CD4-positive, alpha-beta T cell (primary cell): ENCODE results near the gene TP63. TPM values are rescaled to one million over a fixed set of nuclear protein-coding genes. Genes with fewer than 3 reads are reported as not detected.

Experiments used
- ATAC-seq: fragments of 200-7000 bp; cut with Tn5 transposase; one replicate; pipeline ENCODE4 v1.10.0; 2022; ENCODE audit warnings: mild to moderate bottlenecking; ENCODE audit not compliant: poor library complexity
- CTCF ChIA-PET: fragments of 350-600 bp; sonication (Branson Sonifier 250); formaldehyde crosslinking; loops from one replicate; lab custom pipeline; 2021; ENCODE audit warnings: antibody characterized with exemption, inconsistent platforms; lab: Charles Lee
- POLR2A ChIA-PET: fragments of 350-600 bp; sonication (Branson Sonifier 250); formaldehyde crosslinking; loops from one replicate; lab custom pipeline; 2021; ENCODE audit warnings: antibody characterized with exemption, inconsistent platforms; lab: Charles Lee
- DNase-seq, 14 experiments: peaks; one replicate each; pipeline ENCODE4 v3.0.0-alpha.2; 2013 to 2020; ENCODE audit warnings: mixed read lengths in 2 of 14
- H3K27ac ChIP-seq, 2 donors: one replicate each; pipeline versions ENCODE4 v1.5.1 to v1.7.0; 2013; ENCODE audit warnings: low read length in 2 of 2, low read depth in 1 of 2, mild to moderate bottlenecking in 1 of 2
- H3K27me3 ChIP-seq, 2 experiments: 1 replicate in 1 of 2; 2 replicates in 1 of 2; pipeline versions ENCODE4 v1.6.1 to v1.7.0; 2013; ENCODE audit warnings: low read length in 2 of 2, control low read depth in 1 of 2, mild to moderate bottlenecking in 1 of 2, moderate library complexity in 1 of 2; ENCODE audit not compliant: insufficient read depth in 2 of 2, control insufficient read depth in 1 of 2
- H3K36me3 ChIP-seq: one replicate; pipeline ENCODE4 v1.6.1; 2013; ENCODE audit warnings: low read length, control low read depth; ENCODE audit not compliant: insufficient read depth
- H3K4me1 ChIP-seq: one replicate; pipeline ENCODE4 v1.6.1; 2013; ENCODE audit warnings: low read length, control low read depth; ENCODE audit not compliant: insufficient read depth
- H3K4me3 ChIP-seq: one replicate; pipeline ENCODE4 v1.5.1; 2013; ENCODE audit warnings: mild to moderate bottlenecking, low read length, moderate library complexity
- H3K9me3 ChIP-seq, 2 experiments: 1 replicate in 1 of 2; 2 replicates in 1 of 2; pipeline versions ENCODE4 v1.6.1 to v1.7.0; 2013; ENCODE audit warnings: low read length in 2 of 2, mild to moderate bottlenecking in 2 of 2, control low read depth in 1 of 2, moderate library complexity in 1 of 2; ENCODE audit not compliant: control insufficient read depth in 1 of 2, insufficient read depth in 1 of 2
- H3K27ac Mint-ChIP-seq: one replicate; pipeline ENCODE4 v1.8.0; 2020; ENCODE audit warnings: mixed read lengths
- H3K27me3 Mint-ChIP-seq: one replicate; pipeline ENCODE4 v1.8.0; 2021; ENCODE audit warnings: mixed read lengths
- H3K36me3 Mint-ChIP-seq: one replicate; pipeline ENCODE4 v1.8.0; 2021; ENCODE audit warnings: low read depth, mixed read lengths
- H3K4me1 Mint-ChIP-seq: one replicate; pipeline ENCODE4 v1.8.0; 2021; ENCODE audit warnings: low read depth, mixed read lengths
- H3K4me3 Mint-ChIP-seq: one replicate; pipeline ENCODE4 v1.8.0; 2020; ENCODE audit warnings: mild to moderate bottlenecking, mixed read lengths
- H3K9me3 Mint-ChIP-seq: one replicate; pipeline ENCODE4 v1.8.0; 2020; ENCODE audit warnings: mixed read lengths
- CTCF ChIP-seq: fragments of 200-600 bp; IDR thresholded peaks from one replicate; pipeline ENCODE4 v1.8.0; 2022; ENCODE audit warnings: antibody characterized with exemption, mild to moderate bottlenecking
- intact Hi-C, 2 experiments: fragments of 100-400 bp; cut with DNase I in 1 of 2; cut with micrococcal nuclease in 1 of 2; formaldehyde crosslinking; loops; one replicate each; pipeline versions ENCODE4 v1.15.1 to v1.9.0; 2023 to 2025; cut with DNase I, micrococcal nuclease
- total RNA-seq, 174 experiments: library from RNA in 2 of 174; stranded (reverse) in 2 of 174; gene quantifications; one replicate each; pipeline ENCODE4 v1.2.3 and lab custom pipeline; 2021 to 2026

Gene TP63
- total RNA-seq, 2 experiments from 2014 or later = 0.31 TPM; not detected in 1

DNA sequence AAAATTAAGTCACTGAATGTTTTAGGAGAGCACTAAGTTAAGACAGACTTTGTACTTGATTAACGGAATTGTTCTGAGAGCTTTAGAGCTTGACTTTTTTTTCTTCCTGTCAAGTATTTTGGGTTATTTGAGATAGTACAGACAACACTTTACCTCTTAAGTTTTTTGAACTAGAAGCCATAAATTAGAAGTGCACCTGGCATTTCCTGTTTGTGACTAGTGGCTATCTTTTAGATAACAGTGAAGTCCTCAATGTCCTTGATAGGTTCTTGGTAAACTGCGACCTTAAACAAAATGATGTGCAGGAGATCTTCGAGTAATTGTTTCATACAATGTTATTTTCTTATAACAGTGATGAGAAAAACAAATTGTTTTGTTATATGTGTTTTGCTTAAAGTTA, 213.9 kb downstream of the TP63 start:
- intact Hi-C loops = no loop called here
- Histone ChIP-seq H3K4me3 (no peak overlapping the region), H3K36me3 (no peaks in the 10 kb centered on the region), H3K9me3 (no peaks in the 10 kb centered on the region), H3K27ac (no peak overlapping the region), H3K27me3 (no peaks in the 10 kb centered on the region), H3K4me1 (no peaks in the 10 kb centered on the region)
- ATAC-seq = no peak
- POLR2A ChIA-PET = no interaction called here
- DNase-seq = no peak
- H3K27ac Mint-ChIP-seq = no peak overlapping the region
- no peaks in the 10 kb centered on the region for H3K4me1 Mint-ChIP-seq
- no peaks in the 10 kb centered on the region for H3K36me3 Mint-ChIP-seq
- TF ChIP-seq CTCF = no peak
- H3K9me3 Mint-ChIP-seq = no peaks in the 10 kb centered on the region
- no peaks in the 10 kb centered on the region for H3K27me3 Mint-ChIP-seq
- CTCF ChIA-PET = no interaction called here
- H3K4me3 Mint-ChIP-seq = no peak overlapping the region

DNA sequence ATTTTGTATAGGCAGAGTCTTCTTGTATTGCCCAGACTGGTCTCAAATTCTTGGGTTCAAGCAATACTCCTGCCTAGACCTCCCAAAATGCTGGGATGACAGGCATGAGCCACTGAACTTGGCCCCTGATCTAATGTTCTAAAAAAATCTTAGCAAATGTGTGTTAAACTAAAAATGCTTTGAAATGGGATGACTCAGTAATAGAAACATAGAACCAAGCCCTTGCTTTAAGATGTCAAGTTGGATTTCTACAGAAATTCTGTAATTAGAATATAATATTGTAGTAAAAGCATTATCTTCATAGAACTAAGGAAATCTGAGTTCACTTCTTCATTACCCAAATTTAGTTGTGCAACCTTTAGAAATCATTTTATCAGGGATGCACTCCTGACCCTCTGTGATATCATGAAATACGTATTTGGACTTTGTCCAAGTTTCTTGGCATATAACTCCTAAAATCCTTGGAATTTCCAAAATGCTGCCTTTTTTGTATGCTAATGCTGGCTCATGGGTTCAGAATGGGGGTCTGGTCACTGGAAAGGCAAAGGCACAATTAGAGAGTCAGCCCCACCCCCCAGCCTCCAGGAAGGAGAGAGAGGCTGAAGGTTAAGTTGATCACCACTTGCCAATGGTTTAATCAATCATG, 217.3 kb downstream of the TP63 start:
- Histone ChIP-seq H3K27ac (no peak overlapping the region), H3K4me1 (no peaks in the 10 kb centered on the region), H3K4me3 (no peak overlapping the region), H3K27me3 (no peaks in the 10 kb centered on the region), H3K36me3 (no peaks in the 10 kb centered on the region), H3K9me3 (no peaks in the 10 kb centered on the region)
- Mint-ChIP-seq H3K4me3 (no peak overlapping the region), H3K27ac (no peak overlapping the region), H3K4me1 (no peaks in the 10 kb centered on the region), H3K36me3 (no peaks in the 10 kb centered on the region), H3K9me3 (no peaks in the 10 kb centered on the region), H3K27me3 (no peaks in the 10 kb centered on the region)
- no peak for ATAC-seq
- intact Hi-C loops = no loop called here
- ChIA-PET POLR2A (no interaction called here), CTCF (no interaction called here)
- TF ChIP-seq CTCF = no peak
- DNase-seq = no peak

- ChIA-PET POLR2A (no interaction called here), CTCF (interaction anchor here (0.7 kb wide), 1 partner anchor 30 kb away, joined by 4 read pairs; no protein-coding TSS in a partner anchor)
Measured at GRCh38 chr3:189849262-189849661, 218.1 kb downstream of the TP63 start.

More at GRCh38 chr3:189849262-189849661, 218.1 kb downstream of the TP63 start:
- no peaks in the 10 kb centered on the region for H3K4me1 Mint-ChIP-seq
- no peaks in the 10 kb centered on the region for H3K36me3 Mint-ChIP-seq
- intact Hi-C loops = no loop called here
- DNase-seq = no peak
- no peak overlapping the region for H3K4me3 ChIP-seq
- H3K27me3 ChIP-seq = no peaks in the 10 kb centered on the region
- no peak for ATAC-seq
- no peak overlapping the region for H3K27ac ChIP-seq
- no peaks in the 10 kb centered on the region for H3K27me3 Mint-ChIP-seq
- no peaks in the 10 kb centered on the region for H3K36me3 ChIP-seq
- no peak overlapping the region for H3K4me3 Mint-ChIP-seq
- no peaks in the 10 kb centered on the region for H3K4me1 ChIP-seq
- H3K9me3 Mint-ChIP-seq = no peaks in the 10 kb centered on the region
- no peak for TF ChIP-seq CTCF
- no peak overlapping the region for H3K27ac Mint-ChIP-seq
- H3K9me3 ChIP-seq = no peaks in the 10 kb centered on the region
